ENCODE data around the gene UQCRQ. TPM values are rescaled to one million over a fixed set of nuclear protein-coding genes. Genes with fewer than 3 reads are reported as not detected.

UQCRQ gene
- total and polyA plus RNA-seq, 2 experiments from 2014 or later: 104 to 1,308 TPM

DNA sequence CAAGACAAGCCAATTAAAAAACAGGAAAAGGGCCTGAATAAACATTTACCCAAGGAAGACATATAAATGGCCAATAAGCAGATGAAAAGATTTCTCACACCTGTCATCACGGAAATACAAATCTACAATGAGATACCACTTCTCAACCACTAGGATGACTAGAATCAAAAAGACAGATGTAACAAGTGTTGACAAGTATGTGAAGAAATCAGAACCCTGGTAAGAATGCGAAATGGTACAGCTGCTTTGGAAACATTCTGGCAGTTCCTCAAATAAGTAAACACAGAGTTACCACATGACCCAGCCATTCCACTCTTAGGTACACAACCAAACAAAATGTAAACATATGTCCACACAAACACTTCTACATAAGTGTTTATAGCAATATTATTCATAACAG lies 39.5 kb downstream of the UQCRQ start (continued):
- TF ChIP-seq REST (IDR thresholded peaks at IDR 0.05; ENCODE audit: unreplicated experiment): no peak

DNA sequence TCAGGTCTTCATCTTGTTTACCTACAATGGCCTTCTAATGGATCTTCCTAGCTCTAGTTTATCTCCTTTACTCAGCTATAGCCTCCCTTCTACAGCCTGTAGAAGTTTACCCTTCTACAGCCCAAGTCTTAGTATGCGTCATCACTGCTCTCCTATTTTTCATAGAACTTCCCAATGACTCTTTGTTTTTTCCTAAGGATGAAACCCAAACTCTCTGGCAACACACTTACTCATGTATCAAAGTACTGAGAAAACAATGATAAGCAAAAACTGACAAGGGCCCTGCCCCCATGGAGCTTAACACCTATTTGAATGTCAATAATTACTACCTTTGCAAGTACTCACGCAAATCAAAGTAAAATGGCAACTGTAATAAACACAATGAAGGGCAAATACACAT lies 40.7 kb downstream of the UQCRQ start:
- no peak overlapping the region for H3K4me3 ChIP-seq
- H3K4me1 Mint-ChIP-seq: peaks cover 8% of the 10 kb centered on the region; the same call in 2 of the 3 replicates
- H3K27me3 Mint-ChIP-seq (ENCODE audit: insufficient read depth, low read depth, poor library complexity): peaks cover 2% of the 10 kb centered on the region
- H3K9me2 ChIP-seq (ENCODE audit: insufficient read depth): no peaks in the 10 kb centered on the region
- no peak overlapping the region for H2AFZ ChIP-seq
- H3K36me3 ChIP-seq (ENCODE audit: insufficient read depth): no peaks in the 10 kb centered on the region
- H3K4me2 ChIP-seq: no peak overlapping the region
- H3K27me3 ChIP-seq (ENCODE audit: insufficient read depth): no peaks in the 10 kb centered on the region
- 0 out of 2 replicates have a peak overlapping the region, but pooled peaks have one; percentile 11 for H3K27ac Mint-ChIP-seq
- H3K27ac ChIP-seq (ENCODE audit: low read depth): no peak overlapping the region
- H3K79me2 ChIP-seq (replicated peaks; ENCODE audit: insufficient read depth): peaks cover 20% of the 10 kb centered on the region; the same call in 1 of the 2 replicates
- H3F3A ChIP-seq (replicated peaks; ENCODE audit: low read depth): no peaks in the 10 kb centered on the region
- peaks cover 7% of the 10 kb centered on the region; the same call in 2 of the 3 replicates for H3K36me3 Mint-ChIP-seq (ENCODE audit: low read depth)
- H3K4me1 ChIP-seq (ENCODE audit: insufficient read depth): no peaks in the 10 kb centered on the region
- ATAC-seq: no peak
- no peaks in the 10 kb centered on the region for H3K9me3 Mint-ChIP-seq
- DNase-seq (ENCODE audit: low spot score): no peak
- no peak overlapping the region for H3K4me3 Mint-ChIP-seq
- H4K20me1 ChIP-seq (replicated peaks; ENCODE audit: insufficient read depth): 0 out of 2 replicates have a peak, but pooled peaks cover 16% of the 10 kb centered on the region
- TF ChIP-seq STAT1 (IDR thresholded peaks at IDR 0.05; ENCODE audit: unreplicated experiment): no peak
- no peak for TF ChIP-seq CTCF (conservative IDR thresholded peaks at IDR 0.05; ENCODE audit: low read depth in 2 of 2)
- TF ChIP-seq REST (IDR thresholded peaks at IDR 0.05; ENCODE audit: unreplicated experiment): no peak
- TF ChIP-seq, protein P1, sequence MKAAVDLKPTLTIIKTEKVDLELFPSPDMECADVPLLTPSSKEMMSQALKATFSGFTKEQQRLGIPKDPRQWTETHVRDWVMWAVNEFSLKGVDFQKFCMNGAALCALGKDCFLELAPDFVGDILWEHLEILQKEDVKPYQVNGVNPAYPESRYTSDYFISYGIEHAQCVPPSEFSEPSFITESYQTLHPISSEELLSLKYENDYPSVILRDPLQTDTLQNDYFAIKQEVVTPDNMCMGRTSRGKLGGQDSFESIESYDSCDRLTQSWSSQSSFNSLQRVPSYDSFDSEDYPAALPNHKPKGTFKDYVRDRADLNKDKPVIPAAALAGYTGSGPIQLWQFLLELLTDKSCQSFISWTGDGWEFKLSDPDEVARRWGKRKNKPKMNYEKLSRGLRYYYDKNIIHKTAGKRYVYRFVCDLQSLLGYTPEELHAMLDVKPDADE (IDR thresholded peaks at IDR 0.05): no peak
- no peak for TF ChIP-seq ZNF114 (CRISPR knock-in tag; IDR thresholded peaks at IDR 0.05)
- no peak for TF ChIP-seq EZH2 (IDR thresholded peaks at IDR 0.05; ENCODE audit: low read depth, unreplicated experiment)
- no peak for TF ChIP-seq ZNF462 (CRISPR knock-in tag; IDR thresholded peaks at IDR 0.05)
- TF ChIP-seq NANOG (IDR thresholded peaks at IDR 0.05; ENCODE audit: borderline replicate concordance): no peak

Measured in GM23338 (cell line).